ENCODE data around the gene NSDHL.
"Not testable (repeated sequence)": the region's sequence is repeated elsewhere in the genome, so short reads cannot be mapped to it uniquely, and the experiment has no call there.

Gene NSDHL

GRCh38 chrX:152830312-152831305, at the start of gene NSDHL, which contains the start of gene CETN2:
TSS of gene NSDHL (plus strand) at chrX:152831063. CDS start at chrX:152846325, 15,262 bp downstream.
TSS of gene CETN2 (minus strand) at chrX:152830757. CDS start at chrX:152830710, 47 bp downstream.
- DNase-seq: peak; percentile 97 to 98
- no peak for TF ChIP-seq GATA1 (IDR thresholded peaks at IDR 0.05; ENCODE audit: low read depth, low read length)
- TF ChIP-seq POLR2A (IDR thresholded peaks at IDR 0.05; ENCODE audit: low read length): peak; percentile 72

GRCh38 chrX:152787062-152787461, 43.8 kb upstream of the NSDHL start:
- not testable (repeated sequence) for DNase-seq

GRCh38 chrX:152798945-152799344, 31.9 kb upstream of the NSDHL start:
- DNase-seq: no peak
- TF ChIP-seq GATA1 (IDR thresholded peaks at IDR 0.05; ENCODE audit: low read depth, low read length): no peak

GRCh38 chrX:152806035-152806434, 24.8 kb upstream of the NSDHL start:
- no peak for DNase-seq

GRCh38 chrX:152810403-152810802, 20.5 kb upstream of the NSDHL start:
- TF ChIP-seq GATA1 (IDR thresholded peaks at IDR 0.05; ENCODE audit: low read depth, low read length): no peak
- no peak for TF ChIP-seq POLR2A (IDR thresholded peaks at IDR 0.05; ENCODE audit: low read length)
- DNase-seq: no peak

More at GRCh38 chrX:152806035-152806434, 24.8 kb upstream of the NSDHL start:
- no peak for TF ChIP-seq GATA1 (IDR thresholded peaks at IDR 0.05; ENCODE audit: low read depth, low read length)
- no peak for TF ChIP-seq POLR2A (IDR thresholded peaks at IDR 0.05; ENCODE audit: low read length)

- DNase-seq: no peak
- no peak for TF ChIP-seq POLR2A (IDR thresholded peaks at IDR 0.05; ENCODE audit: low read length)
- no peak for TF ChIP-seq GATA1 (IDR thresholded peaks at IDR 0.05; ENCODE audit: low read depth, low read length)
Measured at GRCh38 chrX:152813206-152813605, 17.7 kb upstream of the NSDHL start.

- TF ChIP-seq GATA1 (IDR thresholded peaks at IDR 0.05; ENCODE audit: low read depth, low read length): no peak
- TF ChIP-seq POLR2A (IDR thresholded peaks at IDR 0.05; ENCODE audit: low read length): no peak
- no peak for DNase-seq
Measured at GRCh38 chrX:152814048-152814447, 16.8 kb upstream of the NSDHL start.

GRCh38 chrX:152817078-152817764, 13.6 kb upstream of the NSDHL start:
- TF ChIP-seq GATA1 (IDR thresholded peaks at IDR 0.05; ENCODE audit: low read depth, low read length): peak; percentile 42
- no peak for TF ChIP-seq POLR2A (IDR thresholded peaks at IDR 0.05; ENCODE audit: low read length)
- peak; percentile 72 to 81 for DNase-seq

GRCh38 chrX:152818356-152818755, 12.5 kb upstream of the NSDHL start:
- no peak for DNase-seq
- TF ChIP-seq GATA1 (IDR thresholded peaks at IDR 0.05; ENCODE audit: low read depth, low read length) (no peak), POLR2A (IDR thresholded peaks at IDR 0.05; ENCODE audit: low read length) (no peak)

GRCh38 chrX:152819266-152819665, 11.6 kb upstream of the NSDHL start:
- no peak for TF ChIP-seq POLR2A (IDR thresholded peaks at IDR 0.05; ENCODE audit: low read length)
- no peak for TF ChIP-seq GATA1 (IDR thresholded peaks at IDR 0.05; ENCODE audit: low read depth, low read length)
- no peak for DNase-seq

- TF ChIP-seq GATA1 (IDR thresholded peaks at IDR 0.05; ENCODE audit: low read depth, low read length): no peak
- no peak for TF ChIP-seq POLR2A (IDR thresholded peaks at IDR 0.05; ENCODE audit: low read length)
Measured at GRCh38 chrX:152819732-152820131, 11.1 kb upstream of the NSDHL start.

GRCh38 chrX:152821145-152821765, 9.6 kb upstream of the NSDHL start:
- DNase-seq: peak; percentile 11 to 47
- no peak for TF ChIP-seq POLR2A (IDR thresholded peaks at IDR 0.05; ENCODE audit: low read length)
- no peak for TF ChIP-seq GATA1 (IDR thresholded peaks at IDR 0.05; ENCODE audit: low read depth, low read length)

More at GRCh38 chrX:152819732-152820131, 11.1 kb upstream of the NSDHL start:
- DNase-seq: no peak

GRCh38 chrX:152822383-152823086, 8.3 kb upstream of the NSDHL start:
- TF ChIP-seq GATA1 (IDR thresholded peaks at IDR 0.05; ENCODE audit: low read depth, low read length) (no peak), POLR2A (IDR thresholded peaks at IDR 0.05; ENCODE audit: low read length) (no peak)
- DNase-seq: no peak
